Lower leg skin (tissue), 3 donors: Measurements from ENCODE around the gene GRIK3.

Experiments used
- POLR2A ChIP-seq, 2 donors: fragments of 450-650 bp; IDR thresholded peaks; one replicate each; pipeline ENCODE4 v1.6.1; 2016 to 2017; ENCODE audit warnings: antibody characterized with exemption in 2 of 2, mild to moderate bottlenecking in 1 of 2, moderate library complexity in 1 of 2
- TF ChIP-seq, protein P1 (sequence below), 3 donors: fragments of 450-650 bp; IDR thresholded peaks; one replicate each; pipeline ENCODE4 v1.5.1; 2016; ENCODE audit warnings: antibody characterized with exemption in 3 of 3, mild to moderate bottlenecking in 3 of 3, moderate library complexity in 2 of 3

DNA sequence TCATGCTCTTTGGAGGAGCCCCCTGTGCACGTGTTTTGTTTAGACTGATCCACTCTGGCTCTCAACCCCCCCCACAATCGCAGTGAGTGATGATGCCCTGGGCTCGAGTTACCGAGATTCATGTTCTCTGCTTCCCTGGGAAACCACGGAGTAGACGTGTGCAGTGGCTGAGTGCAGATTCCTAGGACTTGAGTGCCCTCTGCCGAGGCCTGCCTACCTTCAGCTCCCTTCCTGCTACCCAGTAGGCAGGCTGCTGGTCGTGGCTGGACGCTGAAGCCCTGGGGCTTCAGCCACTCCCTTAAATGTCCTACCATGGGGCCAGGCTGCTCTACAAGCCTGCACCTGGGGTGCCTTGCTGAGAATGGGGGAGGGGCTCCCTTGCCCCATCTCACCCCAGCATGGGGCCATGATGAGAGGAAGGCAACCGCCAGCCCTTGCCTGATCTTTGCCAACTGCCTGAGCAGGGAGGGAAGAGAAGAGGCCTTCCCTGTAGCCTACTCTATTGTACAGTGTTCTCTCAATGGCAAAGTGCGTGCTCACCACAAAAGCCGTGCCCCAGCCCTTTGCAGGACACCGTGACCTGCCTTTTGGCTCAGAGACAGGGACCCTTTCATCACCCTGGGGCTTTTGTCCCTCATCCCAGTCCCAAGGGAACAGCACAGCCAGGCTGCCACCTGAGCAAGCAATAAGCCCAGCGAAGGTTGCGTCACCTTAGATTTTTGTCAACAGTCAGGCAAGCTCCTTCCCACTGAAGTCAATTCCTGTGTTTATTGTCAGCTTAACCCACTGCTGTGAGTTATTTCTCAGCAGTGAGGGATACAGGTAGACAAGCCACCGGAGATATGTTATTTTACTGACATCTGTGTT, 4.1 kb upstream of the GRIK3 start:
- TF ChIP-seq, protein P1, sequence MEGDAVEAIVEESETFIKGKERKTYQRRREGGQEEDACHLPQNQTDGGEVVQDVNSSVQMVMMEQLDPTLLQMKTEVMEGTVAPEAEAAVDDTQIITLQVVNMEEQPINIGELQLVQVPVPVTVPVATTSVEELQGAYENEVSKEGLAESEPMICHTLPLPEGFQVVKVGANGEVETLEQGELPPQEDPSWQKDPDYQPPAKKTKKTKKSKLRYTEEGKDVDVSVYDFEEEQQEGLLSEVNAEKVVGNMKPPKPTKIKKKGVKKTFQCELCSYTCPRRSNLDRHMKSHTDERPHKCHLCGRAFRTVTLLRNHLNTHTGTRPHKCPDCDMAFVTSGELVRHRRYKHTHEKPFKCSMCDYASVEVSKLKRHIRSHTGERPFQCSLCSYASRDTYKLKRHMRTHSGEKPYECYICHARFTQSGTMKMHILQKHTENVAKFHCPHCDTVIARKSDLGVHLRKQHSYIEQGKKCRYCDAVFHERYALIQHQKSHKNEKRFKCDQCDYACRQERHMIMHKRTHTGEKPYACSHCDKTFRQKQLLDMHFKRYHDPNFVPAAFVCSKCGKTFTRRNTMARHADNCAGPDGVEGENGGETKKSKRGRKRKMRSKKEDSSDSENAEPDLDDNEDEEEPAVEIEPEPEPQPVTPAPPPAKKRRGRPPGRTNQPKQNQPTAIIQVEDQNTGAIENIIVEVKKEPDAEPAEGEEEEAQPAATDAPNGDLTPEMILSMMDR (IDR thresholded peaks at IDR 0.05): no peak
- TF ChIP-seq POLR2A (IDR thresholded peaks at IDR 0.05): no peak
